ENCODE data around the gene ARID1B. TPM values are rescaled to one million over a fixed set of nuclear protein-coding genes. Genes with fewer than 3 reads are reported as not detected.
"Not testable (repeated sequence)": the region's sequence is repeated elsewhere in the genome, so short reads cannot be mapped to it uniquely, and the experiment has no call there.

ARID1B gene
- total RNA-seq, 1 experiment from 2014 or later, result 20.9 TPM

DNA sequence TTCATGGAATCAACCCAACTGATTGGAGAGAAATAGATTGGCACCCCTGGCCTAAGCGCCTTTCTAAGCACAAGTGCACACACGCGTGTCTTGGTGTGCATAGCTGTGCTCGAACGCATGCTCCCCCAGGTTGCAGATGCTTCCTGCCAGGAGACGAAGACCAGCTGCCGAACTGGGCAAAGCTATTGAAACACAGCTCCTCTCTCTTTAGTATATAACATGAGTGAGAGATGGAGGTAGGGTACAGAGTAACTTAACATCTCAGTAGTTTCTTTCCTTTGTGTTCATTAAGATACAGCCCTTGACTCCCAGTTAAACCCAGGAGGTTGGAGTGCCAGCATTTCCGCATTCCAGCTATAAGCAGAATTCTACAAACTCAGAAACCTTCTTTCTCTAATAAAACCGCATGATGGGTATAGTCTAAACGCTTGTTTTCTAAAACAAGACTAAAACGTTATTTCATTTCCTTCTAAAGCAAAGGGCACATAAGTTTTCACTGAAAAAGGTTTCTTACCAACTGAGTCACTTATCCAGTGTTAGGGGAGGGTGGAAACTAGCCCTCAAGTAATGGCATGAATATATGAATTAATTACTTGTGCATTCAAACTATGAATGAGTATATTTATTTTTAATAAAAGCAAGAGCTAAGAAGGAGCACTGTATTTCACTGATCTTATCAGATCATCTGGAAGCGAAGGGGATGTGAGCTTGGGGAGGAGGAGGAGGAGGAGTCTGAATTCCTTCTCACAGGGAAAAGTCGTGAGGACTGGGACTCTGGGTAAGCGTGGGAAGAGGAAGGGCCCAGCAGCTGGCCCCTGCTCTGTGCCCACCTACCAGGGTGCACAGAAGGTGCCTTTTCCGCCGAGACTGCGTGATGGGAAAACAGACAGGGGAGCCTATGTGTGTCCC, 367.0 kb downstream of the ARID1B start:
- H3K36me3 ChIP-seq (replicated peaks; ENCODE audit: control insufficient read depth, insufficient read depth, low read length), result no peaks in the 10 kb centered on the region; the same call in 1 of the 2 replicates
- DNase-seq, result no peak
- H3K27me3 ChIP-seq (ENCODE audit: control insufficient read depth, insufficient read depth, low read length), result no peaks in the 10 kb centered on the region
- no peak overlapping the region for H3K4me3 ChIP-seq (ENCODE audit: insufficient read depth, low read depth, low read length)

DNA sequence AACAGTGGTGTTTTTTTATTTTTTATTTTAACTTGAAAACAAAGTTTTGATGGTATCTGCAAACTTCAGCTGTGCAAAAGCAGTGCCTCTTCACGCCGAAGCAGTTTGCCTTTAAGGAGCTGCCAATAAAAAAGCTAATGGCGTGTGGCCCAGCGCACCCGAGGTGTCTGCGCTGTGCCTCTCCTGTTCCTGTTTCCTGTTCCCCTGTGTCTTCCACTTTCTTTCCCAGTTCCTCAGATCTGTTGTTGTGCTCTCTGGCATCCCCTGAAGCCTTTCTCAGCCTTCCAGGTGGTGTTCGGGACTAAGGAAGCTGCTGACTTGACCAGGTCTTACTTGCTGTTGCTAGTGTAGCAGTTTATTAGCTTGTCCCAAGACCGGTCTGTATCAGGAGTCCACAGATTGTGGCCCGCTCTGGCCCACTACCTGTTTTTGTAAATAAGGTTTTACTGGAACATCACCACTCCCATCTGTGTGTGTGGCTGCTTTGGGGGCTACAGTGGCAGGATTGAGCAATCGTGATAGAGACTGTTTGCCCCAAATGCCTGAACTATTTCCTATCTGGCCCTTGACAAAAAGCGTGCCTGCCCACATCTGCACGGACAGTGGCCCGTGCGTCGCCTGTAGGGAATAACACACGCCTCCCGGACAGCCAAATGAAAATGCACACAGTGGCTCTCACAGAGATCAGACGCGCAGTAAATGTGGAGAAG, 367.8 kb downstream of the ARID1B start:
- Histone ChIP-seq H3K36me3 (replicated peaks; ENCODE audit: control insufficient read depth, insufficient read depth, low read length) (no peaks in the 10 kb centered on the region; the same call in 1 of the 2 replicates), H3K4me3 (ENCODE audit: insufficient read depth, low read depth, low read length) (no peak overlapping the region), H3K27me3 (ENCODE audit: control insufficient read depth, insufficient read depth, low read length) (no peaks in the 10 kb centered on the region)
- DNase-seq, result no peak

DNA sequence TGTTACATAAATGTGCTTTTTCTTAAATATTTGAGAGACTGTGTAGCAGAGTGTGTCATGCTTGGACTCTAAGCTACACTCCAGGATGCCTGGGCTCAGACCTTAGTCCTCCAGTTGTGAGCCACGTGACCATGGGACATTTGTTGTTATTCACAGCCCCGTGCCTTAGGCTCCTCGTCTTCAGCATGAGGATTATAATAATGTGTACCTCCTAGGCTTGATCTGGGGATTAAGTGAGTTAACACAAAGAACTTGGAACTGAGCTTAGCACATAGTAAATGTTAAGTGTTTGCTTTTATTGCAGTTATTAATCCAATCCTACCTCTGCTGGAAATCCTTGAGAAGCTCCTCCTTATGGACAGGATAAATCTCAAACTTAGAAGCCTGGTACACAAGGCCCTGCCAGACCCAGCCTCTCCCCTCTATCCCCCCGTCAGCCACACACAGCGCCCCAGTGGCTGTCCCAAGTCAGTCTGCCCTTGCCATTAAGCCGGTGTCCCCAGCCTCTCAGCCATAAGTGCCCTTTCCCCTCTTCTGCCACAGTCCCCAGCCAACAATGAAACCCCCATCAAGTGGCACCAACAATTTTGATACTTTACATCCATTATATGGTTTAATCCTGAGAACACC, 368.6 kb downstream of the ARID1B start:
- no peaks in the 10 kb centered on the region; the same call in 1 of the 2 replicates for H3K36me3 ChIP-seq (replicated peaks; ENCODE audit: control insufficient read depth, insufficient read depth, low read length)
- H3K27me3 ChIP-seq (ENCODE audit: control insufficient read depth, insufficient read depth, low read length), result no peaks in the 10 kb centered on the region
- DNase-seq, result no peak
- no peak overlapping the region for H3K4me3 ChIP-seq (ENCODE audit: insufficient read depth, low read depth, low read length)

DNA sequence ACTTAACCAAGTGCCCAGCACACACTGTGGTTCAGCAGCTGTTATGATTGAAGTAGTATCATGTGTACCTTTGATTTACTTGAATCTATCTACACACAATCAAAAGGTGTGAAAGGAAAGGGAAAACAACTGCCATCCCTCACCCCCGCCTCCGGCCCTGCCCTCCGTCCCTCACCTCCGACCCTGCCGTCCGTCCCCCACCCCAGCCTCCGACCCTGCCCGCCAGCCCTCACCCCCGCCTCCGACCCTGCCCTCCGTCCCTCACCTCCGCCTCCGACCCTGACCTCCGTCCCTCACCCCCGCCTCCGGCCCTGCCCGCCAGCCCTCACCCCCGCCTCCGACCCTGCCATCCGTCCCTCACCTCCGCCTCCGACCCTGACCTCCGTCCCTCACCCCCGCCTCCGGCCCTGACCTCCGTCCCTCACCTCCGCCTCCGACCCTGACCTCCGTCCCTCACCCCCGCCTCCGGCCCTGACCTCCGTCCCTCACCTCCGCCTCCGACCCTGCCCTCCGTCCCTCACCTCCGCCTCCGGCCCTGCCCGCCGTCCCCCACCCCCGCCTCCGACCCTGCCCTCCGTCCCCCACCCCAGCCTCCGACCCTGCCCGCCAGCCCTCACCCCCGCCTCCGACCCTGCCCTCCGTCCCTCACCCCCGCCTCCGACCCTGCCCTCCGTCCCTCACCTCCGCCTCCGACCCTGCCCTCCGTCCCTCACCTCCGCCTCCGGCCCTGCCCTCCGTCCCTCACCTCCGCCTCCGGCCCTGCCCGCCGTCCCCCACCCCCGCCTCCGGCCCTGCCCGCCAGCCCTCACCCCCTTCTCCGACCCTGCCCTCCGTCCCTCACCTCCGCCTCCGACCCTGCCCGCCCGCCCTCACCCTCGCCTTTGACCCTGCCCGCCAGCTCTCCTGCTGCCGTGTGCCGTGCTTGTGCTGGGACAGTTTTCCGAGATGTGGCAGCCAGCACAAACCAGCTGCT, 370.2 kb downstream of the ARID1B start:
- peak; percentile 89 for DNase-seq
- H3K4me3 ChIP-seq (ENCODE audit: insufficient read depth, low read depth, low read length), result peak overlapping the region; percentile 11; the same call in 1 of the 2 replicates
- H3K36me3 ChIP-seq (replicated peaks; ENCODE audit: control insufficient read depth, insufficient read depth, low read length); H3K27me3 ChIP-seq (ENCODE audit: control insufficient read depth, insufficient read depth, low read length): not testable (repeated sequence)

DNA sequence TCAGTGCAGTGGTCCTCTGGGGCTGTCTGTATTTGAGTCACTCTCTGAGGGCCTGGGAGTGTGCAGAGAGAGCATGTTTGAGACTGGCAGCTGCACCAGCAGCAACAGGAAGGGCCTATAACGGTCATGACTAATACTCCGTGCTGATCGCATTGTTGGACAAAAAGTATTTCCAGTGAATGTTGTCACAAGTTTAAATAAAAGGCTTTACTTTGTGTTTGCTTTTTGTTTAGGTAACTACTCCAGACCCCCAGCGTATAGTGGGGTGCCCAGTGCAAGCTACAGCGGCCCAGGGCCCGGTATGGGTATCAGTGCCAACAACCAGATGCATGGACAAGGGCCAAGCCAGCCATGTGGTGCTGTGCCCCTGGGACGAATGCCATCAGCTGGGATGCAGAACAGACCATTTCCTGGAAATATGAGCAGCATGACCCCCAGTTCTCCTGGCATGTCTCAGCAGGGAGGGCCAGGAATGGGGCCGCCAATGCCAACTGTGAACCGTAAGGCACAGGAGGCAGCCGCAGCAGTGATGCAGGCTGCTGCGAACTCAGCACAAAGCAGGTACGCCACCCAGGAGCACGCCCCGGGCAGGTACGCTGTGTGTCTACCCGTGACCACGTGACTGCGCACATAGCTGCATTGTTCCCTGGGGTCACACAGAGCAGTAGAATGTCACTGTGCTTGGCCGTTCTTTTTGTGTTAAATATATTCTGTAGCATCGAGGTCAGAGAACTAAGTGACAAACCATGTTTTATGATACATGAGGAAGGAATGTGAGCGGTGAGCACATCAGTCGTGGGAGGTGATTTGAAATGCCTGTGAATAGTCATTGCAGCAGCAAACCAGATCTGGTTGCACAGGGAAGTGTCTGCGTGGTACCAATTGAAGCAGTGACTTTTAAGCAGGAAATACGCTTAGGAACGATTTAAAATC, 371.5 kb downstream of the ARID1B start:
- H3K27me3 ChIP-seq (ENCODE audit: control insufficient read depth, insufficient read depth, low read length), result no peaks in the 10 kb centered on the region
- DNase-seq, result no peak
- H3K36me3 ChIP-seq (replicated peaks; ENCODE audit: control insufficient read depth, insufficient read depth, low read length), result no peaks in the 10 kb centered on the region; the same call in 1 of the 2 replicates
- H3K4me3 ChIP-seq (ENCODE audit: insufficient read depth, low read depth, low read length), result no peak overlapping the region

DNA sequence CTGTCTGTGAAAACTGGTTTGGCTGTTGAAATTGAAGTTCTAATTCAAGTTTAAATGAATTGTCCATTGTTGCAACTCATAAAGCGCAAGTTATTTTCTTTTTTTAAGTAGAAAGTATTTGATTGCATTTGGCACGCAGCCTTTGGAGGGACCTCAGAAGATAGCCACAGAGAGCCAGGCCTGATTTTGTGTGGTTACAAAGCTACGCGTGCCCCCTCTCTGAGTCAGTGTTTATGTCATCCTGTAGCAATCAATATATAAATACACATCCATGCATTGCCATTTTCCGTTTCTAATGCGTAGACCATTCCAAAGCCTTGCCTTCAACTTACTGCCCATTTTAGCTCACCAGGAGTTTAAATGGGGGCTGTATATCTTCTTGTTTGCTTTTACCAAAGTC, 372.9 kb downstream of the ARID1B start:
- Histone ChIP-seq H3K27me3 (ENCODE audit: control insufficient read depth, insufficient read depth, low read length) (no peaks in the 10 kb centered on the region), H3K4me3 (ENCODE audit: insufficient read depth, low read depth, low read length) (no peak overlapping the region), H3K36me3 (replicated peaks; ENCODE audit: control insufficient read depth, insufficient read depth, low read length) (no peaks in the 10 kb centered on the region; the same call in 1 of the 2 replicates)
- DNase-seq, result no peak

DNA sequence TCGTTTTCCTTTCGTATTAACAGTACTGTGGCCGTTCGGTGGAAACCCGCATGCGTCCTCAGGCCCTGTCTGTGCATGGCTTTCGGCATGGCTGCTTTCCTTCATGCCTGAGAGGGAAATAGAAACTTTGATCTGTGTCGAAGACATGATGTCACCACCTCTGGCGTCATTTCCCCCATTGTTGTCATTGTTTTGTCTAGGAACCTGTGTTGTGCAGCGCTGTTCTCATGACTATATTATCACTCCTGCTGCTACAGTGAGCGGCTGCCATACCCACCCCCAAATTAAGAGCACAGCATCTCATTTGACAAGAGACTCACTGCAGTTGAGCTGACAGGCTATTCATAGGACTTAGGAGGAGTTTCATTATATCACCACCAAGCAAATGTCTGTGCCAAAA, 373.9 kb downstream of the ARID1B start:
- no peak for DNase-seq
- H3K4me3 ChIP-seq (ENCODE audit: insufficient read depth, low read depth, low read length), result no peak overlapping the region
- H3K36me3 ChIP-seq (replicated peaks; ENCODE audit: control insufficient read depth, insufficient read depth, low read length), result no peaks in the 10 kb centered on the region; the same call in 1 of the 2 replicates
- H3K27me3 ChIP-seq (ENCODE audit: control insufficient read depth, insufficient read depth, low read length), result no peaks in the 10 kb centered on the region

DNA sequence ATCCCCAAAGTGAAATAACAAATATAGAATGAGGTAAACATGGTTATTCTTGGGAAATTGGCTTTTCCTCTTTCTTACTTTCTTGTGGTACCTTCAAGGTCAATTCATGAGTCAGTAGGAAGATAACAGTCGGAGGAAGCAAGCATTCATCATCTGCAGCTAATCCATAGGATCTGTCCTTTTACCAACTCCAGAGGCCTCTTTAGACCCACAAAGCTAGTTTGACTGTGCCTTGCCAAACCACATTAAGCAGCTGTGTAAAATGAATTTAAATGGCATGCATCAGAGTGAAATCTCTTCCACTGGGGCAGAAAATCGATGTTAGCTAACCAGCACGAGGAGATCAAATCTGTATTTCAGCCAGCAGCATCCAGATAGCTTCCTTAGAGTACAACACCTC, 374.8 kb downstream of the ARID1B start:
- no peaks in the 10 kb centered on the region for H3K27me3 ChIP-seq (ENCODE audit: control insufficient read depth, insufficient read depth, low read length)
- no peaks in the 10 kb centered on the region; the same call in 1 of the 2 replicates for H3K36me3 ChIP-seq (replicated peaks; ENCODE audit: control insufficient read depth, insufficient read depth, low read length)
- no peak overlapping the region for H3K4me3 ChIP-seq (ENCODE audit: insufficient read depth, low read depth, low read length)
- no peak for DNase-seq

DNA sequence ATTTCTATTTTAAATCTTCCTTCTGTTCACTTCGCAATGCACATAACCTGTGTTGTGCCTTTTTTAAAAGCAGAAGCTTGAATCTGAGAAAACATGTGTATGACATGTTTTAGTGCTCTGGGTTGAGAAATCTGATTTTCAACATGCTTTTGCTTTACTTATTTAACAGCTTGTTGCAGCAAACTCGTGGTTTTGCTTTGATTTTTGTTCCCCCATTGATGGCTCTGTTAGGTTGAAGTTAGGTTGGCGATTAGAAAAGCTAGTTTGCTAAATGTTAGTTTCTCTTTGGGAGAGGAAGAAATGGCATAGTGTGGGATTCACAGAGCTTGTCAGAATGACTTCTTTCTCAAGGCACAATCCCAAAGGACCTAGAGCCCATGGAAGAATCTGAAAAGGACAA, 375.4 kb downstream of the ARID1B start:
- DNase-seq, result no peak
- Histone ChIP-seq H3K36me3 (replicated peaks; ENCODE audit: control insufficient read depth, insufficient read depth, low read length) (no peaks in the 10 kb centered on the region; the same call in 1 of the 2 replicates), H3K27me3 (ENCODE audit: control insufficient read depth, insufficient read depth, low read length) (no peaks in the 10 kb centered on the region), H3K4me3 (ENCODE audit: insufficient read depth, low read depth, low read length) (no peak overlapping the region)

DNA sequence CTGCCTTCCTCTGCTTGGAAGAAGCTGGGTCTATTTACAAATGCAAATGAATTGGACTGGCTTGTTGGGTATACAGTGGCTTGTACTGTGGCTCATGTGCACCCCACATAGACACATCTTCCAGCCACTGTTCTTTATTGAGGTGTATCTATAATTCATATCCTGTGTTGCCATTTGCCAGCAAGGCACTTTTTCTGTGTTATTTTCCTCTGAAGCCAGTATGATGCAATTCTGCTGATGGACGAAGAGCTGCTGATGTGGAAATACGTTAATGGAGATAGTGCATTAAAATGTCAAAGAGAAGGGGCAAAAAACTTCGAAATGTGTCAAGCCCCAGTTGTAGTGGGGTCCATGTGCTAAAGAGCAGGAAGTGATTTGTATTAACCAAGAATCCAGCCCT, 378.6 kb downstream of the ARID1B start:
- no peak for DNase-seq
- H3K4me3 ChIP-seq (ENCODE audit: insufficient read depth, low read depth, low read length), result no peak overlapping the region
- H3K36me3 ChIP-seq (replicated peaks; ENCODE audit: control insufficient read depth, insufficient read depth, low read length), result no peaks in the 10 kb centered on the region; the same call in 1 of the 2 replicates
- H3K27me3 ChIP-seq (ENCODE audit: control insufficient read depth, insufficient read depth, low read length), result no peaks in the 10 kb centered on the region

DNA sequence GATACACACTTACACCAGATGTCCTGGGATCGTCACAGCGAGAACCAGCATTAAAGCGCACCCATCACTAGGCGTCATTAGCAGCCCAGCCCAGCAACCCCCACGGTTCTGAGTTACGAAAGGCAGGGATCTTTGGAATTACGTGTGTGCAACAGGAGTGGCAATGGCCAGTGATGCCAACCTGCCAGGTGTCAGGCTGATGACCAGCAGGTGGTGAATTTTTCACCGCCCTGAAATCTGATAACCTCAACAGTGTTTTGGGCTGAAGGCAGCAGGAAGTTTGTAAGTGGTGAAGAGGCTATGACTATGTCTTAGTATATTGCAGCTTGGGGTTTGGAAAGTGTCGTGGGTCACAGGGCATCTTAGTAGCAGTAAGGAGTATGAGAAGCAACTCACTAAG, 380.1 kb downstream of the ARID1B start:
- Histone ChIP-seq H3K4me3 (ENCODE audit: insufficient read depth, low read depth, low read length) (no peak overlapping the region), H3K36me3 (replicated peaks; ENCODE audit: control insufficient read depth, insufficient read depth, low read length) (no peaks in the 10 kb centered on the region; the same call in 1 of the 2 replicates), H3K27me3 (ENCODE audit: control insufficient read depth, insufficient read depth, low read length) (no peaks in the 10 kb centered on the region)

DNA sequence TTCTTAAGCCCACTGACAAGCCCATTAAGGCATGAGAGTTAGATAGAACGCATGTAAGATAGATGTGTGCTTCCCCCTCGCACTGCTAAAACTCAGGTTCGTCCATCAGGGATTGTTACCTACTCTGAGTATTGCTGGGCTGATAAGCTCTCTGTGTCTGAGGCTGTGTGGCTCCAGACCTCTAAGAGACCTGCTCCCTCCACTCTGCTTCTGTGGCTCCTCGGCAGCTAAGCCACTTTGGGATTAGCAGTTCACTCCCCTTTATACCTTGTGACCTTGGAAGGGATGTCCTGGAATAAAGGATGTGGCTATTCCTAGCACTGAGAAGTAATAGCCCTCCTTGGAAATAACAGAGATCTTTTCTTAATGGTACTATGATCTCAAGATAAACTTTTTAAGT, 381.3 kb downstream of the ARID1B start:
- no peak for DNase-seq
- no peaks in the 10 kb centered on the region; the same call in 1 of the 2 replicates for H3K36me3 ChIP-seq (replicated peaks; ENCODE audit: control insufficient read depth, insufficient read depth, low read length)
- no peak overlapping the region for H3K4me3 ChIP-seq (ENCODE audit: insufficient read depth, low read depth, low read length)
- H3K27me3 ChIP-seq (ENCODE audit: control insufficient read depth, insufficient read depth, low read length), result no peaks in the 10 kb centered on the region

More for the DNA sequence above, 380.1 kb downstream of the ARID1B start:
- no peak for DNase-seq

DNA sequence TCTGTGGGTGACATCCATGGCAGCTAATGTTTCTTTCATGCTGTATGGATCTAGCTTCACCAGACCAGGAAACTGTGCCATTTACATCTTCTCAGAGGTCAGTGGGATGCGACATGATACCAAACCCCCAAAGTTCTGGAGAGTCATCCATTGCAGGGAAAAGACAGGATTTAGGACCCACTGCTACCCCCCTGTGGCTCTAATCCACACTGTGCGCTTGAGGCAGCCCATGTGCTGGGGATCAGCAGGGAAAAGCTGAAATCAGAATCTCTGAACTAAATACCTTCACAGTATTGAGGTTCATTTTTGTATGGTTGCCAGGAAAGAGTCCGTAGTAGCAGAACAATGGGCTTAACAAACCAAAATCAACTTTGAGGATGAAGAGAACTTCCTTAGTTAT, 381.7 kb downstream of the ARID1B start:
- Histone ChIP-seq H3K27me3 (ENCODE audit: control insufficient read depth, insufficient read depth, low read length) (no peaks in the 10 kb centered on the region), H3K4me3 (ENCODE audit: insufficient read depth, low read depth, low read length) (no peak overlapping the region), H3K36me3 (replicated peaks; ENCODE audit: control insufficient read depth, insufficient read depth, low read length) (no peaks in the 10 kb centered on the region; the same call in 1 of the 2 replicates)
- peak; percentile 67 for DNase-seq
